NB4 (cell line): Measurements from ENCODE around the gene UCHL1.
"Not testable (repeated sequence)": the region's sequence is repeated elsewhere in the genome, so short reads cannot be mapped to it uniquely, and the experiment has no call there.

Experiments
- MAX ChIP-seq: IDR thresholded peaks from 2 replicates; pipeline ENCODE4 v1.6.1; 2011; ENCODE audit warnings: low read depth, low read length
- TF ChIP-seq, protein P1 (sequence below): IDR thresholded peaks from one replicate; pipeline ENCODE4 v1.5.1; 2012; ENCODE audit warnings: low read depth, low read length

DNA sequence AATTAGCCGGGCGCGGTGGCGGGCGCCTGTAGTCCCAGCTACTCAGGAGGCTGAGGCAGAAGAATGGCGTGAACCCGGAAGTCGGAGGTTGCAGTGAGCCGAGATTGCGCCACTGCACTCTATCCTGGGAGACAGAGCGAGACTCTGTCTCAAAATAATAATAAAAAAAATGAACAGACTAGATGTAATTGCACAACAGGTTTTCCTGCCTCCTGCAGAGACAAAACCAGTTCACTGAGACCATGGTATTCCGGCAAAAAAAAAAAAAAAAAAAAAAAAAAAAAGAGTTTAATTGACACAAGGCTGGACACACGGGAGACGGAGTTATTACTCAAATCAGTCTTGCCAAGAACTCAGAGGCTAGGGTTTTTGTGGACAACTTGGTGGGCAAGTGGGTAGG is 58.7 kb downstream of the UCHL1 start:
- TF ChIP-seq, protein P1, sequence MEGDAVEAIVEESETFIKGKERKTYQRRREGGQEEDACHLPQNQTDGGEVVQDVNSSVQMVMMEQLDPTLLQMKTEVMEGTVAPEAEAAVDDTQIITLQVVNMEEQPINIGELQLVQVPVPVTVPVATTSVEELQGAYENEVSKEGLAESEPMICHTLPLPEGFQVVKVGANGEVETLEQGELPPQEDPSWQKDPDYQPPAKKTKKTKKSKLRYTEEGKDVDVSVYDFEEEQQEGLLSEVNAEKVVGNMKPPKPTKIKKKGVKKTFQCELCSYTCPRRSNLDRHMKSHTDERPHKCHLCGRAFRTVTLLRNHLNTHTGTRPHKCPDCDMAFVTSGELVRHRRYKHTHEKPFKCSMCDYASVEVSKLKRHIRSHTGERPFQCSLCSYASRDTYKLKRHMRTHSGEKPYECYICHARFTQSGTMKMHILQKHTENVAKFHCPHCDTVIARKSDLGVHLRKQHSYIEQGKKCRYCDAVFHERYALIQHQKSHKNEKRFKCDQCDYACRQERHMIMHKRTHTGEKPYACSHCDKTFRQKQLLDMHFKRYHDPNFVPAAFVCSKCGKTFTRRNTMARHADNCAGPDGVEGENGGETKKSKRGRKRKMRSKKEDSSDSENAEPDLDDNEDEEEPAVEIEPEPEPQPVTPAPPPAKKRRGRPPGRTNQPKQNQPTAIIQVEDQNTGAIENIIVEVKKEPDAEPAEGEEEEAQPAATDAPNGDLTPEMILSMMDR, result not testable (repeated sequence)
- not testable (repeated sequence) for TF ChIP-seq MAX
